HG03558 (cell line): ENCODE measurements around the gene SLC25A25.
"Not testable (repeated sequence)": the region's sequence is repeated elsewhere in the genome, so short reads cannot be mapped to it uniquely, and the experiment has no call there.

Experiments used
- ATAC-seq: cut with Tn5 transposase; IDR thresholded peaks from one replicate; pipeline ENCODE4 v1.9.1; 2021; ENCODE audit warnings: moderate number of reproducible peaks; ENCODE audit not compliant: unreplicated experiment; ENCODE audit errors: extremely low read depth

Gene SLC25A25

GRCh38 chr9:128070874-128071273, 2.8 kb downstream of the SLC25A25 start:
- no peak for ATAC-seq

- not testable (repeated sequence) for ATAC-seq
These were observed 3.4 kb downstream of the SLC25A25 start for GRCh38 chr9:128071475-128071874.

GRCh38 chr9:128072144-128073021, 4.4 kb downstream of the SLC25A25 start:
- no peak for ATAC-seq

GRCh38 chr9:128073253-128073886, 5.3 kb downstream of the SLC25A25 start:
- no peak for ATAC-seq

- ATAC-seq = no peak
These were observed 9.9 kb downstream of the SLC25A25 start for GRCh38 chr9:128077847-128078503.

- no peak for ATAC-seq
These were observed 10.7 kb downstream of the SLC25A25 start for GRCh38 chr9:128078504-128079434.

GRCh38 chr9:128080206-128080605, 12.2 kb downstream of the SLC25A25 start:
- ATAC-seq = no peak

GRCh38 chr9:128081056-128081455, 13.0 kb downstream of the SLC25A25 start:
- no peak for ATAC-seq

- ATAC-seq = no peak
These were observed 14.1 kb downstream of the SLC25A25 start for GRCh38 chr9:128082151-128082550.

- ATAC-seq = no peak
These were observed 16.7 kb downstream of the SLC25A25 start for GRCh38 chr9:128084746-128085145.

- no peak for ATAC-seq
These were observed 17.9 kb downstream of the SLC25A25 start for GRCh38 chr9:128085943-128086342.

- ATAC-seq = no peak
These were observed 19.2 kb downstream of the SLC25A25 start for GRCh38 chr9:128087262-128087661.

GRCh38 chr9:128088253-128088945, 20.4 kb downstream of the SLC25A25 start:
- no peak for ATAC-seq

GRCh38 chr9:128089299-128089698, 21.3 kb downstream of the SLC25A25 start:
- ATAC-seq = no peak

- no peak for ATAC-seq
These were observed 23.1 kb downstream of the SLC25A25 start for GRCh38 chr9:128091144-128091543.

- ATAC-seq = no peak
These were observed 23.5 kb downstream of the SLC25A25 start for GRCh38 chr9:128091571-128091970.

- ATAC-seq = no peak
These were observed 24.4 kb downstream of the SLC25A25 start for GRCh38 chr9:128092199-128092977.

GRCh38 chr9:128093011-128093410, 25.0 kb downstream of the SLC25A25 start:
- ATAC-seq = no peak
